Measurements from ENCODE around the gene TDRD9.
"Not testable (repeated sequence)": the region's sequence is repeated elsewhere in the genome, so short reads cannot be mapped to it uniquely, and the experiment has no call there.

Gene TDRD9

GRCh38 chr14:103923863-103924262 lies 4.4 kb upstream of the TDRD9 start:
- no peak for DNase-seq

- peak; percentile 33 for DNase-seq
These were observed 2.9 kb upstream of the TDRD9 start for GRCh38 chr14:103925316-103925715.

- DNase-seq: no peak
These were observed 690 bp upstream of the TDRD9 start for GRCh38 chr14:103927566-103927965.

- peak; percentile 48 for DNase-seq
These were observed 1.9 kb downstream of the TDRD9 start for GRCh38 chr14:103930051-103930604.

DNA sequence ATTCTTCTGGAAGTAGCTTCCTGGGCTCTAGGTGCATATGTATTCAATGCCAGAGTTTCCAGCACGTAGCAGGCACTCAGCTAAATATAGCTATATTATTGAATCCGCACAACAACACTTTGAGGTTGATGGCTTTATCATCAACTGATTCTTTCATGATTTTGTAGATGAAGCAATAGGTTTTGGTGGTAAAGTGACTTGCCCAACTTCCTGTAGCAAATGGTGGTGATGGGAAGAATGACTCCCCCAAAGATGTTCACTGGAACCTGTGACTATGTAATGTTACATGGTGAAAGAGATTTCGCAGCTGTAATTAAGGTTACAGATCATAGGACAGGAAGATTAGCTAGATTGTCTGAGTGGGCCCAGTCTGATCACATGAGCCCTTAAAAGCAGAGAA lies 3.2 kb downstream of the TDRD9 start:
- peak; percentile 89 for DNase-seq

- peak; percentile 39 for DNase-seq
These were observed 4.7 kb downstream of the TDRD9 start for GRCh38 chr14:103932791-103933490.

- no peak for DNase-seq
These were observed 6.8 kb downstream of the TDRD9 start for GRCh38 chr14:103935102-103935501.

DNA sequence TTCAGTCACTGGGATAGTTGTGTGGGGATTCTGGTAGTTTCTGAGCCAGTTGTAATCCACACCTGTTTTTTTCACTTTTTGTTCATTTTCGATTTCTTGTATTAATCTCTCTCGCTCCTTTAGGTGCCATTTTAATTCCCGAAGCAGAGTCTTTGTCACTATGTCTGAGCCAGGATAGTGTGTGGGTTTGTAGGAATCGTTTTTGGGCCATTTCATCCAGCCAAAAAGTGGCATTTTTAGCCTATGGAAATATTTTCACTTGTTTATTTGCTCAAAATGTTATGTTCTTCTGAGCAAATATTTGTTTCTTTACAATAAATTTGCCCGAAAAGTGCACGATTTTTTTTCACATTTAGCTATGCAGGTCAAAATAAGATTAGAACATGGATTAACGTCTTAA lies 13.2 kb downstream of the TDRD9 start:
- DNase-seq: no peak

GRCh38 chr14:103941973-103942736 lies 13.9 kb downstream of the TDRD9 start, which contains the start of gene RD3L:
RD3L (minus strand) TSS chr14:103942529; CDS start chr14:103941695, 834 bp downstream.
- no peak for DNase-seq

DNA sequence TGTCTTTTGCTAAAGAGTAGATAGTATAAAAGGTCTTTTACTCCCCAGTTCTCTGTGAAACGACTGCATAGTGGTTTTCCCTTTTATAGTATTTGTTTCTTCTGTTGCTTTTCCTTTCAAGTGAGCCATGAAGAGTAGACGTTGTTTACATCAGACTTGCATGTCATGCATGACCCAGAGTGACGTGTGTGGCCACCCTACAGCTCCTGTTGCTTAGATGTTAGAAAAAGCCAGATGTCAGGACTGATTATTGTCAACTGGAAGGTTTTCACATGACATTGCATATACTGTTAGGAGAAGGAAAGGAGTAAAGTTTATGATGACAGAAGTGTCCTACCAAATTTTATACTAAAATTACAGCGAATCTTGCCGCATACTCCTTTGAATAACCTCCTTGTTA lies 15.4 kb downstream of the TDRD9 start:
- DNase-seq: no peak

- no peak for DNase-seq
These were observed 18.7 kb downstream of the TDRD9 start for GRCh38 chr14:103946975-103947374.

DNA sequence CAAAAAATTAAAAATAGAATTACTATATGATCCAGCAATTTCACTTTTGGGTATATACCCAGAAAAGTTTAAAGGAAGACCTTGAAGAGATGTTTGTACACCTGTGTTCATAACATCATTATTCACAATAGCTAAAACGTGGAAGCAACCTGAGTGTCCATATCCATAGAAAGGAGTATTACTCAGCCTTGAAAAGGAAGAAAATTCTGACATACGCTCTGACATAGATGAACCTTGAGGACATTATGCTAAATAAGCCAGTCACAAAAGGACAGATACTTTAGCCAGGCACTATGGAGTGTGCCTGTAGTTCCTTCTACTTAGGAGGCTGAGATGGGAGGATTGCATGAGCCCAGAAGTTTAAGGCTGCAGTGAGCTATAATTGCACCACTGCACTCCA lies 20.2 kb downstream of the TDRD9 start:
- DNase-seq: no peak

- DNase-seq: peak; percentile 64
These were observed 21.0 kb downstream of the TDRD9 start for GRCh38 chr14:103949131-103949790.

GRCh38 chr14:103960457-103961055 lies 32.3 kb downstream of the TDRD9 start:
- DNase-seq: no peak

GRCh38 chr14:103961928-103962578 lies 33.8 kb downstream of the TDRD9 start:
- no peak for DNase-seq

GRCh38 chr14:103966631-103967030 lies 38.4 kb downstream of the TDRD9 start:
- no peak for DNase-seq

DNA sequence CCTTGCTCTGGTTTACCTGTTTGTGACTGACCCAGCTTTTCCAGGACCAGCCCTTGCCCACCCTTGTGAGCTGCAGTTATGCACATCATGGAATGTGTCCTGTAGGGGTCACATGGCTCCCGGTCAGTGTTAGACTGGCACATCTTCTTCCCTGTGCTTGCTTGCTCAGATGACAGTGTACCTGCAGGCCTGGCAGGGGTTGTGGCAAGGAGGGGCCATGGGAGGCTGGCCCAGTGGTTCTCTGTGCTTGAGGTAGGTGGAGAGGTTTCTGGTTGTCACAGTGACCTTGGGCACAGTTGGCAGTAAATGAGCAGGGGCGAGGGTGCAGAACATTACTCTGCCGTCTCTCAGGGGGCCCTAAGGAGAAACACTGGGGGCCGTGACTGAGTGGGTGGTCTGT lies 41.7 kb downstream of the TDRD9 start:
- DNase-seq: no peak

- no peak for DNase-seq
These were observed 45.1 kb downstream of the TDRD9 start for GRCh38 chr14:103973354-103973753.

GRCh38 chr14:103974575-103974974 lies 46.3 kb downstream of the TDRD9 start:
- DNase-seq: no peak

DNA sequence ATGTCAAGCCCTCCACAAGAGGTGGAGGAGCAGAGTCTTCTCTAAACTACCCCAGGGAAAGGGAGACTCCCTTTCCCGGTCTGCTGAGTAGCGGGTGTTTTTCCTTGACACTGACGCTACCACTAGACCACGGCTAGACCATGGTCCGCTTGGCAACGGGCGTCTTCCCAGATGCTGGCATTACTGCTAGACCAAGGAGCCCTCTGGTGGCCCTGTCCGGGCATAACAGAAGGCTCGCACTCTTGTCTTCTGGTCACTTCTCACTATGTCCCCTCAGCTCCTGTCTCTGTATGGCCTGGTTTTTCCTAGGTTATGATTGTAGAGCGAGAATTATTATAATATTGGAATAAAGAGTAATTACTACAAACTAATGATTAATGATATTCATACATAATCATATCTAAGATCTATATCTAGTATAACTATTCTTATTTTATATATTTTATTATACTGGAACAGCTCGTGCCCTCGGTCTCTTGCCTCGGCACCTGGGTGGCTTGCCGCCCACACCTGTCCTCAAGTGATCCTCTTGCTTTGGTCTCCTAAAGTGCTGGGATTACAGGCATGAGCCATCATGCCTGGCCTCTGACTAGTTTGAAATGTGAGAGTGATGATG lies 52.5 kb downstream of the TDRD9 start:
- not testable (repeated sequence) for DNase-seq

DNA sequence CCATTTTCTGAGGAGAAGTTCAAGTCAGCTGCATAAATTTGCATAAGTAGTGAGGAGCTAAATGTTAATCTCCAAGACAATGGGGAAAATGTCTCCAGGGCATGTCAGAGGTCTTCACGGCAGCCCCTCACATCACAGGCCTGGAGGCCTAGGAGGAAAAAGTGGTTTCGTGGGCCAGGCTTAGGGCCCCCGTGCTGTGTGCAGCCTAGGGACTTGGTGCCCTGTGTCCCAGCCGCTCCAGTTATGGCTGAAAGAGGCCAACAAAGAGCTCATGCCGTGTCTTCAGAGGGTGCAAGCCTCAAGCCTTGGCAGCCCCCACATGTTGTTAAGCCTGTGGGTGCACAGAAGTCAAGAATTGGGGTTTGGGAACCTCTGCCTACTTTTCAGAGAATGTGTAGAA lies 55.9 kb downstream of the TDRD9 start:
- no peak for DNase-seq

GRCh38 chr14:103989034-103989433 lies 60.8 kb downstream of the TDRD9 start:
- no peak for DNase-seq

Measured in inflammatory macrophage treated with lipopolysaccharide for 4 hours (primary cell).